Measurements from ENCODE around the gene A4GALT.

DNA sequence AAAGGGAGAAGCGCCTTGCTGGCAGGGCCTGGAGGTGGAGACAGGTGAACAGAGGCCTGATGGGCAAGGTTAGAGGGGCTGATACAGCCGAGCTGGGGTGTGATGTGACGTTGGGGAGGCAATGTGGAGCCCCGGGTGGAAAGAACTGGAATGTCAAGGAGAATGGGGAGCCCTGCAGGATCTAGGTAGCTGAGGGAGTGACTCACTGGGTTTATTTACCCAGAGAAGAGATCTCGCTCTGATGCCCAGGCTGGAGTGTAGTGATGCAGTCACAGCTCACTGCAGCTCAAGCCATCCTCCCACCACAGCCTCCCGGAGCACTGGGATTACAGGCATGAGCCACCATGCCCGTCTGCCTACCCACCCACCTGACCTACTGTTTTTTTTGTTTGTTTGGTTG is 69.5 kb downstream of the A4GALT start:
- TF ChIP-seq CTCF (conservative IDR thresholded peaks at IDR 0.05; ENCODE audit: low read depth in 2 of 2) (no peak), POLR2AphosphoS5 (IDR thresholded peaks at IDR 0.05; ENCODE audit: low read depth) (no peak), JUNB (IDR thresholded peaks at IDR 0.05; ENCODE audit: unreplicated experiment) (no peak)
- TF ChIP-seq, protein P1, sequence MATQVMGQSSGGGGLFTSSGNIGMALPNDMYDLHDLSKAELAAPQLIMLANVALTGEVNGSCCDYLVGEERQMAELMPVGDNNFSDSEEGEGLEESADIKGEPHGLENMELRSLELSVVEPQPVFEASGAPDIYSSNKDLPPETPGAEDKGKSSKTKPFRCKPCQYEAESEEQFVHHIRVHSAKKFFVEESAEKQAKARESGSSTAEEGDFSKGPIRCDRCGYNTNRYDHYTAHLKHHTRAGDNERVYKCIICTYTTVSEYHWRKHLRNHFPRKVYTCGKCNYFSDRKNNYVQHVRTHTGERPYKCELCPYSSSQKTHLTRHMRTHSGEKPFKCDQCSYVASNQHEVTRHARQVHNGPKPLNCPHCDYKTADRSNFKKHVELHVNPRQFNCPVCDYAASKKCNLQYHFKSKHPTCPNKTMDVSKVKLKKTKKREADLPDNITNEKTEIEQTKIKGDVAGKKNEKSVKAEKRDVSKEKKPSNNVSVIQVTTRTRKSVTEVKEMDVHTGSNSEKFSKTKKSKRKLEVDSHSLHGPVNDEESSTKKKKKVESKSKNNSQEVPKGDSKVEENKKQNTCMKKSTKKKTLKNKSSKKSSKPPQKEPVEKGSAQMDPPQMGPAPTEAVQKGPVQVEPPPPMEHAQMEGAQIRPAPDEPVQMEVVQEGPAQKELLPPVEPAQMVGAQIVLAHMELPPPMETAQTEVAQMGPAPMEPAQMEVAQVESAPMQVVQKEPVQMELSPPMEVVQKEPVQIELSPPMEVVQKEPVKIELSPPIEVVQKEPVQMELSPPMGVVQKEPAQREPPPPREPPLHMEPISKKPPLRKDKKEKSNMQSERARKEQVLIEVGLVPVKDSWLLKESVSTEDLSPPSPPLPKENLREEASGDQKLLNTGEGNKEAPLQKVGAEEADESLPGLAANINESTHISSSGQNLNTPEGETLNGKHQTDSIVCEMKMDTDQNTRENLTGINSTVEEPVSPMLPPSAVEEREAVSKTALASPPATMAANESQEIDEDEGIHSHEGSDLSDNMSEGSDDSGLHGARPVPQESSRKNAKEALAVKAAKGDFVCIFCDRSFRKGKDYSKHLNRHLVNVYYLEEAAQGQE (IDR thresholded peaks at IDR 0.05; ENCODE audit: unreplicated experiment): no peak
